Measurements from ENCODE around the gene ITGB1BP1. TPM values are rescaled to one million over a fixed set of nuclear protein-coding genes. Genes with fewer than 3 reads are reported as not detected.

The ITGB1BP1 gene
- total and polyA plus RNA-seq, 10 of the 15 experiments (the other 5 are each of a cell fraction or from before 2014, with no cell fraction given) = 50.2 to 273 (median 97.2) TPM

DNA sequence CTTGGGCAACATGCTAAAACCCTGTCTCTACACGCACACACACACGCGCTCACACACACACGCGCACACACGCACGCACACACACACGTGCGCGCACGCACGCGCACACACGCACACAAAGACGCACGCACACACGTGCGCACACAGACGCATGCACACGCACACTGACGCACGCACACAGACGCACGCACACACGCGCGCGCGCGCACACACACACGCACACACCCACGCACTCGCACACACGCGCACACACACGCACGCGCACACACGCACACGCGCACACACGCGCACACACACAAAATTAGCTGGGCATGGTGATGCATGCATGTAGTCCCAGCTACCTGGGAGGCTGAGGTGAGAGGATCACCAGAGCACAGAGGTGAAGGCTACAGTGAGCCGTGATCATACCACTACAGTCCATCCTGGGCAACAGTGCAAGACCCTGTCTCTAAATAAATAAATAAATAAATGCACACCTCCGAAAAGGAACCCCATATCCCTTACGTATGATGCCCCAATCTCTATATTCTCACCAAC is 42.9 kb upstream of the ITGB1BP1 start:
- 97% methylated on average over 29 of the region's 46 CpGs for WGBS (ENCODE audit: insufficient coverage, insufficient replicate concordance, low lambda C conversion rate, missing lambda C conversion rate)
- no peaks in the 10 kb centered on the region for H3K27me3 ChIP-seq (replicated peaks in 1 of 2; ENCODE audit: control insufficient read depth in 2 of 2, insufficient read depth in 2 of 2, low read length in 1 of 2)
- ChIA-PET RAD21 (ENCODE audit: unreplicated experiment) (no interaction called here), CTCF (no interaction called here), SMC1A (ENCODE audit: uncharacterized antibody, unreplicated experiment) (no interaction called here), POLR2A (no interaction called here)
- H2AFZ ChIP-seq (ENCODE audit: control insufficient read depth, low read depth, low read length) = no peak overlapping the region
- ATAC-seq = no peak
- no peaks in the 10 kb centered on the region for H3K79me2 ChIP-seq (ENCODE audit: control insufficient read depth, insufficient read depth, low read length)
- no peak for FAIRE-seq
- no peaks in the 10 kb centered on the region for H3K4me1 ChIP-seq (ENCODE audit: control insufficient read depth, insufficient read depth, low read length)
- no peak overlapping the region for H3K4me3 ChIP-seq
- H3K4me2 ChIP-seq (ENCODE audit: control insufficient read depth, insufficient read depth) = no peak overlapping the region
- BruUV-seq (replicated peaks) = no TSS peak
- intact Hi-C loops (cut with micrococcal nuclease; ENCODE audit: unreplicated experiment) (no loop called here), in situ Hi-C loops (cut with MboI) (no loop called here)
- no peaks in the 10 kb centered on the region for H4K20me1 ChIP-seq (ENCODE audit: control insufficient read depth, insufficient read depth)
- no peak overlapping the region for H3K9ac ChIP-seq (ENCODE audit: control insufficient read depth, insufficient read depth, low read length)
- no peak overlapping the region for H3K27ac ChIP-seq (ENCODE audit: control insufficient read depth, insufficient read depth)
- no peaks in the 10 kb centered on the region for H3K9me3 ChIP-seq (replicated peaks; ENCODE audit: control insufficient read depth, insufficient read depth, low read length)
- TF ChIP-seq ZNF217 (IDR thresholded peaks at IDR 0.05) (no peak), KLF5 (IDR thresholded peaks at IDR 0.05; ENCODE audit: partially characterized antibody) (no peak), TCF3 (IDR thresholded peaks at IDR 0.05; ENCODE audit: borderline replicate concordance, insufficient read depth, low read depth, low read length) (peak; percentile 89; the same call in 1 of the 2 replicates), MTA2 (IDR thresholded peaks at IDR 0.05; ENCODE audit: low read depth) (no peak), EGR1 (IDR thresholded peaks at IDR 0.05; ENCODE audit: borderline replicate concordance in 1 of 2, low read depth in 2 of 2, low read length in 2 of 2) (no peak), FOXM1 (IDR thresholded peaks at IDR 0.05; ENCODE audit: low read depth, low read length) (no peak), MEF2B (IDR thresholded peaks at IDR 0.05; ENCODE audit: partially characterized antibody, poor library complexity, severe bottlenecking) (no peak), YY1 (IDR thresholded peaks at IDR 0.05; ENCODE audit: low read depth, low read length) (no peak)
- TF ChIP-seq, protein P1, sequence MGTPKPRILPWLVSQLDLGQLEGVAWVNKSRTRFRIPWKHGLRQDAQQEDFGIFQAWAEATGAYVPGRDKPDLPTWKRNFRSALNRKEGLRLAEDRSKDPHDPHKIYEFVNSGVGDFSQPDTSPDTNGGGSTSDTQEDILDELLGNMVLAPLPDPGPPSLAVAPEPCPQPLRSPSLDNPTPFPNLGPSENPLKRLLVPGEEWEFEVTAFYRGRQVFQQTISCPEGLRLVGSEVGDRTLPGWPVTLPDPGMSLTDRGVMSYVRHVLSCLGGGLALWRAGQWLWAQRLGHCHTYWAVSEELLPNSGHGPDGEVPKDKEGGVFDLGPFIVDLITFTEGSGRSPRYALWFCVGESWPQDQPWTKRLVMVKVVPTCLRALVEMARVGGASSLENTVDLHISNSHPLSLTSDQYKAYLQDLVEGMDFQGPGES (IDR thresholded peaks at IDR 0.05) = no peak
- TF ChIP-seq, protein P2, sequence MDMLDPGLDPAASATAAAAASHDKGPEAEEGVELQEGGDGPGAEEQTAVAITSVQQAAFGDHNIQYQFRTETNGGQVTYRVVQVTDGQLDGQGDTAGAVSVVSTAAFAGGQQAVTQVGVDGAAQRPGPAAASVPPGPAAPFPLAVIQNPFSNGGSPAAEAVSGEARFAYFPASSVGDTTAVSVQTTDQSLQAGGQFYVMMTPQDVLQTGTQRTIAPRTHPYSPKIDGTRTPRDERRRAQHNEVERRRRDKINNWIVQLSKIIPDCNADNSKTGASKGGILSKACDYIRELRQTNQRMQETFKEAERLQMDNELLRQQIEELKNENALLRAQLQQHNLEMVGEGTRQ (IDR thresholded peaks at IDR 0.05; ENCODE audit: borderline replicate concordance, low read depth, low read length) = no peak
- TF ChIP-seq, protein P3, sequence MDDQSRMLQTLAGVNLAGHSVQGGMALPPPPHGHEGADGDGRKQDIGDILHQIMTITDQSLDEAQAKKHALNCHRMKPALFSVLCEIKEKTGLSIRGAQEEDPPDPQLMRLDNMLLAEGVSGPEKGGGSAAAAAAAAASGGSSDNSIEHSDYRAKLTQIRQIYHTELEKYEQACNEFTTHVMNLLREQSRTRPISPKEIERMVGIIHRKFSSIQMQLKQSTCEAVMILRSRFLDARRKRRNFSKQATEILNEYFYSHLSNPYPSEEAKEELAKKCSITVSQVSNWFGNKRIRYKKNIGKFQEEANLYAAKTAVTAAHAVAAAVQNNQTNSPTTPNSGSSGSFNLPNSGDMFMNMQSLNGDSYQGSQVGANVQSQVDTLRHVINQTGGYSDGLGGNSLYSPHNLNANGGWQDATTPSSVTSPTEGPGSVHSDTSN (IDR thresholded peaks at IDR 0.05; ENCODE audit: insufficient replicate concordance, low read depth, low read length) = peak; percentile 59
- TF ChIP-seq, protein P4, sequence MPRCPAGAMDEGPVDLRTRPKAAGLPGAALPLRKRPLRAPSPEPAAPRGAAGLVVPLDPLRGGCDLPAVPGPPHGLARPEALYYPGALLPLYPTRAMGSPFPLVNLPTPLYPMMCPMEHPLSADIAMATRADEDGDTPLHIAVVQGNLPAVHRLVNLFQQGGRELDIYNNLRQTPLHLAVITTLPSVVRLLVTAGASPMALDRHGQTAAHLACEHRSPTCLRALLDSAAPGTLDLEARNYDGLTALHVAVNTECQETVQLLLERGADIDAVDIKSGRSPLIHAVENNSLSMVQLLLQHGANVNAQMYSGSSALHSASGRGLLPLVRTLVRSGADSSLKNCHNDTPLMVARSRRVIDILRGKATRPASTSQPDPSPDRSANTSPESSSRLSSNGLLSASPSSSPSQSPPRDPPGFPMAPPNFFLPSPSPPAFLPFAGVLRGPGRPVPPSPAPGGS (IDR thresholded peaks at IDR 0.05; ENCODE audit: borderline replicate concordance, insufficient read depth, low read depth, low read length, poor library complexity, severe bottlenecking) = peak; percentile 99
- no peak for DNase-seq (ENCODE audit: low read depth, low spot score)
- peaks cover 3 to 12% of the 10 kb centered on the region in 2 experiments; a peak in 3 of 4 replicates for H3K36me3 ChIP-seq (ENCODE audit: control insufficient read depth in 2 of 2, insufficient read depth in 2 of 2, low read length in 1 of 2)

Data from GM12878 (cell line).